Putamen (tissue), 1 donor: ENCODE results near the gene MAN1C1.
A peak's percentile ranks its signal among the peaks of the same experiment; 100 is the strongest.

Experiments used
- DNase-seq: peaks from one replicate; pipeline ENCODE4 v3.0.0-alpha.2; 2016; ENCODE audit warnings: low spot score

MAN1C1 gene

DNA sequence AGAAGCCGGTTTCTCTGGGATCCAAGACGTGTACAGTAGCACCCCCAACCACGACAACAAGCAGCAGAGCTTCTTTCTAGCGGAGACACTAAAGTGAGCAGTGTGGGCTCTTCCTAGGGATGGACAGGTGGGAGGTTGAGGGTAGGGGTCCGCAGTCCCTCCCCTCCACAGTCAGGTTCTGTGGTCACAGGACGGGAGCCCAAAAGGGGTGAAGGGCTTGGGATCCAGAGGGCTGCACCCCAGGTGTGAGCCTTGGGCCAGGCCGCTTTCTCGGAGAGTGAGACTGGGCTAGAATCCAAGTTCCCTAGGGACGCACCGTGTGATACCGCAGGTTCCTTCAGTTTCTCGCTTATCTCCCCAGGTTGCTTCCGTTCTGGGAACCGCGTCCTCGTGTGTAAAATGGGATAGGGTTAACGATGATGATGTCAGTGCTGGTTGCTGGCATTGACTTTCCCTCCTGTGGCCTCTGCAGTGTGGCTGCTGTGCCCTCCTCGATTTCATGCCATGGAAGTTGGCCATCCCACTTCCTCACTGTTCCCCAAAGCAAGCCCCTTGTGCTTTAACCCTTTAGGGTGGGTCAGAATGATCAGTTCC lies 166.1 kb downstream of the MAN1C1 start:
- no peak for DNase-seq

DNA sequence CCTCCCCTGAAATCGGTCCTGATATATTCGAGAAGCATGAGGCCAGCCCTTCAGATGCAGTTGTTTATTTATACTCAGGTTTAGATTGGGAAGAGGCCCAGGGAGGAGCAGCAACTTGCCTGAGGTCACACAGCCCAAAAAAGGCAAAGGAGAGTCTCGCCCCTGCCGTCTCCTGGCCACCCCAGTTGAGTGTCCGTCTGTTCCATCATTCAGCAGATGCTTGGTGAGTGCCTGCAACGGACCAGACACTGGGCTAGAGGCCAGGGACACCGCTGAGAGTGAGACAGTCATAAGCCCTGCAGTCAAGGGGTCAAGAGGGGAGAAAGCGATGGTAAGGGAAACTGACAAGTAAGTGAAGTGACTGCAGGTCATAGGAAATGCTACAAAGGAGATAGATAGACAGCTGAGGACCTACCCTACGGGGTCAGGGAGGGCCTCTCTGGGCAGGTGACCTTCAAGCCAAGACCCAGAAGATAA lies 168.0 kb downstream of the MAN1C1 start:
- no peak for DNase-seq

DNA sequence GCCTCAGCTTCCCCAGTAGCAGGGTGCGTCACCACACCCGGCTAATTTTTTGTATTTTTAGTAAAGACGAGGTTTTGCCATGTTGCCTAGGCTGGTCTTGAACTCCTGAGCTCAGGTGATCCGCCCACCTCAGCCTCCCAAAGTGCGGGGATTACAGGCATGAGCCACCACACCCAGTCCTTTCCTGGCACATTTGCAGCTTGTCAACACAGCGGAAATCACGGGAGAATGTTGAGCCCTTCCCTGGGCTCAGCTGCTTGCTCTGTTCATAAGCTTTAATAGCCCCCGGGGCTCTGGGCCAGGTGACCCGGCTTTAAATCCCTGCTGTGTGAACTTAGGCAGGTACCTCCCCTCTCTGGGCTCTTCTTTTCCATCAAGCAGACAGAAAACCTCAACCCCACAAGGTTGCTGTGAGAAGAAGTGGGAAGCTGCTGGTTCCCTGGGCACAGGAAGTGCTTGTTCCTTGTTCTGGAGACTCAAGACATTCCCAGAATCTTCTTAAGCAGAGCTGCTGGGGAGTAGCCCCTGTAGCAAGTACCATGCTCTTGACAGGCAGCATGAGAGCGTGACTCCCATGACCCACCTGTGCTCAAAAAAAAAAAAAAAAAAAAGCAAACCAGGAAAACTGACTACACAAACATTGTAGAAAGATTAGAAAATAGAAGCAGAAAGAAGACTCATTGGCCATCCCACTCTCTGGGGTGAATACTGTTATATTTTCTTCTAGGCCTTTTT lies 168.9 kb downstream of the MAN1C1 start:
- no peak for DNase-seq

DNA sequence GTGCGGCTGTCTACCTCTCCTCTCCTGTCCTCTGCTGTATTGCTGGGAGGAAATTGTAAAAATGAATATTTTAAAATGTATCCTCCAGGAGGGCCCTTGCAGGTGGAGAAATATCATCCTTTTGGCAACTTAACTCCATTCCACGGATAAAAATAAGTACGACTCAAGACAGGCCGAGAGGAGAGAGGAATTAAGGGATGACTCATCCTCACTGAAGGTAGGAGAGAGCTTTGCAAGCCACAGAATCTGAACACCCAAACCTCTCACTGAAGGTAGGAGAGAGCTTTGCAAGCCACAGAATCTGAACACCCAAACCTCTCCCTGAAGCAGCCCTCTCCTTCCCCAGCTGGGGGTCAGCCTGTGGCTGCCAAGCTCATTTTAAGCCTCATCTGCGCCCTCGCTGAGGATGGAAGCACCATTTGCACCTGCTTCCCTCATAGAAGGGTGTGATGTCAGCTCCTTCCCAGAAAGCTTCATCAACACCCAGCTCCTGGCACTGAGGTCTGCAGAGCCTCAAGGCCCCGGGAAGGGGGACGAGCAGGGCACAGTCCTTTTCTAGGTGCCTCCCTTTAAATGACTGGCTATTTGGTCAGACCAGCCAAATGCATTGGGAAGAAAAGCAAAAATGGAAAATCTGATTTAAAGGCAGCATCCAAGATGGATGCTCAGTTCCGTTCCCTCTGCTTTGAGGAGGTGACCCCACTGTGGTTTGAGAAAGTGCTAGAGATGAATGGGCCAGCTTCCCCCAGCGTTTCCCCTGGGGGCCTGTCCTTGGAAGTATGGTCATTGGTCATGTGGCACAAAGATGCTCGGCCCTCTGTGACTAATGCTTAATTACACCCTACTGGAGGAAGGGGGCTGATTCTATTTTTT lies 170.5 kb downstream of the MAN1C1 start:
- peak; percentile 58 for DNase-seq

DNA sequence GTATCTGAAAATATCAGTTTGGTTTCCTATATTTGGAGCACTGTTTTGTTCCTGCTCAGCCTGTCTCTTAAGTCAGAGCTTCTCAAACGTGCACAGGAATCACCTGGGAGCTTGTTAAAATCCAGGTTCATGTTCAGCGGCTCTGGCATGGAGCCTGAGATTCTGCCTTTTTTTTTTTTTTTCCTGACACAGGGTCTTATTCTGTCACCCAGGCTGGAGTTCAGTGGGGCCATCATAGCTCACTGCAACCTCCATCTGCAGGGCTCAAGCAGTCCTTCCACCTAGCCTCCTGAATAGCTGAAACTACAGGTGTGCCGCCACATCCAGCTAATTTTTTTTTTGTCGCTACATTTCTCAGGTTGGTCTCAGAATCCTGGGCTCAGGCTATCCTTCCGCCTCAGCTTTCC lies 171.2 kb downstream of the MAN1C1 start:
- DNase-seq, result peak; percentile 29

DNA sequence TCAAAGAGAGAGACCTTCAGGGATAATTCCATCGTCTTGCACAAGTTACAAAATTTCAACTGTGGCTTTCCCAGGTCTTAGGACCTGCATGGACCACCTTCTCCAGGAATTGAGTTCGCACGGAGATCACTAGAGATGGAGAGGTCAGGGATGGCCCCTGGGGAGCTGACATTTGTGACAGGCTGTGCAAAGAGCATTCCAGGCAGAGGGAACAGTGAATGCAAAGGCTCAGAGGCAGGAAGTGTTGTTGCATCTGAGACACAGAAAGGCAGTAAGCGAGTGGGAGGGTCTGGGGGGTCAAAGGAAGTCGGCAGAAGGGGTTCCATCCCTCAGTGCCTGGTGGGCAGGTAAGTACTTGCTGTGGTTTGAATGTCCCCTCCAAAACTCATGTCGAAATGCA lies 173.9 kb downstream of the MAN1C1 start:
- DNase-seq, result no peak

DNA sequence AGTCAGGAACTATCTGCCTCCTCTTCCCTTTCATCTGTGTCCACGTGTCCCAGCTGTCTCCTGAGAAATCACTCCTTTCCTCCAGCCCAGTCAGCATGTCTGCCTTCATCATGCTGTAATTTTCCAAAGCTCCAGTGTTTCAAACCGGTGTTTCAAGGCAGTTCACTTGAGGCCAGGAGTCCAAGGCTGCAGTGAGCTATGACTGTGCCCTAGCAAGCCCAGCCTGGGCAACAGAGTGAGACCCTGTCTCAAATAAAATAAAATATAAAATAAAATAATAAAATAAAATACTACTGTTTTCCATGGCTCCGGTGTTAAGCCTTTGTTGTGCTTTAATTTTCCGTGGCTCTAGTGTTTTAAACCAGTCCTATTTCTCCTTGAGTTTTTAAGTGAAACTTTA lies 175.5 kb downstream of the MAN1C1 start:
- no peak for DNase-seq

DNA sequence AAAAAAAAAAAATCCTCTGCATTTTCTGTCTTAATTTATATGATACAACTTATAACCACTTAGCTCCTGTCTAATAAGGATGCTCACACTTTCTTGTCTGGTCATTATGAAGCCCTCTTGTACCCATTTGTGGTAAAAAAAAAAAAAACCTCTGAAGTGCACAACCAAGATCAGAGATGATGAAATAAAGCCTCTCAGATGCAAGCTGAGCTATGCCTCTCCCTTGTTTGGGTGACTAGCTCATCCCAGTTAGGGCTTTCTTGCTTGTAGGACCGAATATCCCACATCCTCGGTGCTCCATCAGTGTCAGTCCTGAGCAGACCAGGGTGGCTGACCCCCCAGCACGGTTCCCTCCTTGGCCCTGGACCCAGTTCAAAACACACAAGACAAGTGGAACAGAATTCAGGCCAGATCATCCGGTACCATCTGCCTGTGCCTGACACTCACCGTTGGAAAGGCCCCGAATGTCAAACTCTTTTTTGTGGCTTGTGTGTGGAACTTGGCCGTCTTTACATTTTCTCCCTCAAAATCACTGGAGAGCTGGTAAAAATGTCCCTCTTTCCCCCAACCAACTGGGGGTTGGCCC lies 177.1 kb downstream of the MAN1C1 start:
- no peak for DNase-seq

DNA sequence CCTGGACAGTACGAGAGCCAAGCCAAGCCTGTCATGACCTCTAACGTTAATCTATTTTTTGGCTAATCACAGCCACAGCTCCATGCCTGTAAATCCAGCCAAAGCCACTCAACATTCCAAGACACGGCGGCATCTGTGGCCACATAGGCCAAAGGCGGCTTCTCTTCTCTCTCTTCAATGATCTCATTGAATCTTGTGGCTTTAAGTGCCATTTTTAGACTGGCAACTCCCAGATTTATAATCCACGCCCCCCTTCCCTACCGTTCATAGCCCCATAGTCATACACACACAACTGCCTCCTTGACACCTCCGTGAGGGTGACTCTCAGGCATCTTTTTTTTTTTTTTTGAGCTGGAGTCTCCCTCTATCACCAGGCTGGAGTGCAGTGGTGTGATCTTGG lies 177.7 kb downstream of the MAN1C1 start:
- DNase-seq, result no peak

DNA sequence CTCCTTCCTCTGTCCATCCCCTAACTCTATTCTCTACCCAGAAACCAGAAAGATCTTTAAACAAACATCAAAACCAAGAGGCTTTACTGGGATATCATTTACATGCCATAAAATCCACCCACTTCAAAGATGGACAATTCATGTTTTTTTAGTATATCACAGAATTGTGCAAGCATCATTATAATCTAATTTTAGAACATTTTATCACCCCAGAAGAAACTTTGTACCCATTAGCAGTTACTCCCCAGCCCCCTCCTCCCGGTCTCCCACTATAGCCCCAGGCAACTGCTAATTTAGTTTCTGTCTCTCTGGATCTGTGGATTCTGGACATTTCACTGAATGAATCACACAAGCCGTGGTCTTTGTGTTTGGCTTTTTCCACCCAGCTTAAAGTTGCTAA lies 178.6 kb downstream of the MAN1C1 start:
- no peak for DNase-seq

DNA sequence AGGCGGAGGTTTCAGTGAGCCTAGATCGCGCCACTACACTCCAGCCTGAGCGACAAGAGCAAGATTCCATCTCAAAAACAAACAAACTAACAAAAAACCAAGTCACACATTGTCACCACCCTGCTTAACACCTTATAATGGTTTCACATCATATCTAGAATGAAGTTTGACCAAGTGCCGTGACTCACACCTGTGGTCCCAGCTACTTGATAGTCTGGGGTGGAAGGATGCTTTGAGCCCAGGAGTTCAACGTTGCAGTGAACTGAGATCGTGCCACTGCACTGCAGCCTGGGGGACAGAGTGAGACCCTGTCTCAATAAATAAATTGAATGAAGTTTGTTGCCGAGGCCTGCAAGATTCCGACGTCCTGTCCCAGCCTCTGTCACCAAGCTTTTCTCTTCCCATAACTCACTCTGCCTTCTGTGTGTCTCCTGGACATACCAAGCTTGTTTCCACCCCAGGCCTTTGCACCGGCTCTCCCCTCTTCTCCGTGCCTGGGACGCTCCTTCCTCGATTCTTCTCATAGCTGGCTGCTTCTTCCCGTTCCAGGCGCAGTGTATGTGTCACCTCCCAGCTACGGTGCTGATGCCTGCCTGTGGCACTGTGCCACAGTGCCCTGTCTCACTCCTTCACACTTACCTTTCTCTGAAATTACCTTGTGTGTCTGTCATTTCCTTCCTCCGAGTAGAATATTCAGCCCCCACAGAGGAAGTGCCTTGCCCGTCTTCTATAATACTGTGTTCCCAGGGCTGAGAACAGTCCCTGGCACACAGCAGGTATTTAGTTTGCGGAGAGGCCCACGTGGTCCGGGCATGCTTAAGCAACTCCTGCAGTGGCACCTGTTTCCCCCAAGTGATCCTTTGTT lies 179.6 kb downstream of the MAN1C1 start:
- peak; percentile 50 for DNase-seq

DNA sequence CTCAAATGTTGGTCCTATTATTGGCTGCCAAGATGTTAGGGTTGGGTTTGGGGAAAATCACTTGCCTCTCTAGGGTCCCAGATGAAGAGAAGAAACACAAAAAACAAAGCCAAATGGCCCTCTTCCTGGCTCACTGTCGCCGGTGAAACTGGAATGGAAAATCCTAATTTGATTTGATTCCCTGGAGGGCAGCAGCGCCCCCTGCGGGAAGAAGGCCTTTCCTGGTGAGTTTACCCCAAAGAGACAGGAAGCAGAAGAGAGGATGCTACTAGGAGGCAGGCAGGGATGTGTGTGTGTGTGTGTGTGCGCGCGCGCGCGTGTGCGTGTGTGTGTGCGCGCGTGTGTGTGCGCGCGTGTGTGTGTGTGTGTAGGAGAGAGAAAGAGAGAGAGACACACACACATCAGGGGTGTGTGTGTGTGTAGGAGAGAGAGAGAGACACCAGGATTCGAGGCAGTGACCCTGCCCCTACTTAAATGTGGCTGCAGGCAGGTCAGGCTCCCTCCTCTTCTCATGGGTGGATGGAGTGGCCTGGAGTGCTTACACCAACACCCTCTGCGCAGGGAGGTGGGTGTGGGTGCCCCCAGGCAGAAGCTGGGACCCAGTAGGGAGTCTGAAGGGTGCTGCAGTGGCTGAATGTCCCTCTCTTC lies 180.3 kb downstream of the MAN1C1 start:
- peak; percentile 75 for DNase-seq

DNA sequence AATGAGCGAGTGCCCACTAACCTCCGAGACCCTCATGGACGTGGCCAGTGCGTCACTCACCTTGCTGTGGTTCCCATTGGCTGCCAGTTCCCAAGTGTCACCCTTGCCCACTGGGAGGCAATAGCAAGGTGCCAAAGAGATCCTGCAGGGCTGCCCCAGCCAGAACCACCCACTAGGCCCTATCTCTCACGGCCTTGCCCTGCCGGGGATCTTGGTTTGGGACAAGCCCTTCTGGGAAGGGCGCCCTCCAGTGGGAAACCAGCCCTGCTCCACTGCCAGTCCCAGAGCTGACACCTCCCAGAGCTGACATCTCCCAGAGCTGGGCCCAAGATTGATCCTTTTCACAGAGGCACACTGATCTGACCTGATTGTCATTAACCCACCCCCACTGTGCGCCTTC lies 181.3 kb downstream of the MAN1C1 start:
- DNase-seq, result no peak

DNA sequence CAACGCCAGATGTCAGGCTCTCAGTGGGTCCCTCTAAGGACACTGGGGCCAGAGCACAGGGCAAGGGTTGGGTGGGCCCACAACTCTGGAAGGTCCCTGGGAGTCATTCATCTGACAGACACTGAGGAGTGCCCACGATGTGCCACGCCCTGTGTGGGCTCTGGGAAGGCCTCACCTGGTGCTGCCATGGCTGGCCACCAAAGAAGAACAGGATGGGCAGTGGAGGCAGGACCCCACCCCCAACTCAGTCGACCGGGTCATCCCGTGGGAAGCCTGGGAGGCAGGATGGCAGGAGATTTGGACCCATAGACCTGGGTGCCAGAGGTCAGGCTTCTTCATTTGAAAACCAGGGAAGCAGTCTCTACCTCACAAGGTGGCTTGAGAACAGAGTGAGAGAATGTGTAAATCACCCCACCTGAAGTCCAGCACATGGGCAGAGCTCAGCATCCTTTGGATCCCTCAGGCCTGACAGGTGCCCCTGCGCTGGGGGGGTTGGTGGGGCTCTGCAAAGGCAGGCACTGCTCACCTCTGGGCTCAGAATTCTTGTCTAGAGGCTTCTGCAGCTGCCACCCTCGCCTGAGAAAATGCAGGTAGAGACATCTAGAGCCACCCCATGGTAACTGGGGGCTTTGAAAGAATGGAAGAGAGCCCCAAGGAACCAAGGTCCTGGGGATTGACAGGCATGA lies 182.2 kb downstream of the MAN1C1 start:
- no peak for DNase-seq

DNA sequence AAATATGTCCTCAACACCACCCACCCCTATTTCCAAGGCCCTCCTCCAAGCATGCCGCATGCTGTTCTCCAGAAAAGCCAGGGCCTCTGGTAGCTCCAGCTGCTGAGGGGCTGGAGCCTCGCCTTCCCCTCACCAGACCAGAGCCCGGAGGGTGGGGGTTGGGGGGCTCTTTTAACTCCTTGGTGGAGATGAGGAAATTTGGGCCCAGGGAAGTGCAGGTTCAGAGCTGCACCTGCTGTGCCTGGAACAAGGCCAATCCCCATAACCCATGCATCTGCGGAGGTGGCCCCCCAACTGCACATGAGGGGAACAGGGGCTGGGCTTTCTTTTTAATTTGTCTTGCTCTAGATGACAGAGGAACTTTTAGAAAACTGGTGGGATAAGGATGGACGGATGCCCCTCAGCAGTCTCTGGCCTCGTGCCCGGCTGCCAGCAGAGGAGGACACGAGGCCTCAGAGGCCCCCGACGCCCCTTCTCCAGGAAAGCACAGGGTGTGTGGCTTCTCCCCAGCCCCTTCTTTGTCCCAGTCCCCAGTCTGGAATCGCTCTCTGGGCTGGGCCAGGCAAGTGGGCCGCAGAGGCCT lies 182.9 kb downstream of the MAN1C1 start:
- no peak for DNase-seq

DNA sequence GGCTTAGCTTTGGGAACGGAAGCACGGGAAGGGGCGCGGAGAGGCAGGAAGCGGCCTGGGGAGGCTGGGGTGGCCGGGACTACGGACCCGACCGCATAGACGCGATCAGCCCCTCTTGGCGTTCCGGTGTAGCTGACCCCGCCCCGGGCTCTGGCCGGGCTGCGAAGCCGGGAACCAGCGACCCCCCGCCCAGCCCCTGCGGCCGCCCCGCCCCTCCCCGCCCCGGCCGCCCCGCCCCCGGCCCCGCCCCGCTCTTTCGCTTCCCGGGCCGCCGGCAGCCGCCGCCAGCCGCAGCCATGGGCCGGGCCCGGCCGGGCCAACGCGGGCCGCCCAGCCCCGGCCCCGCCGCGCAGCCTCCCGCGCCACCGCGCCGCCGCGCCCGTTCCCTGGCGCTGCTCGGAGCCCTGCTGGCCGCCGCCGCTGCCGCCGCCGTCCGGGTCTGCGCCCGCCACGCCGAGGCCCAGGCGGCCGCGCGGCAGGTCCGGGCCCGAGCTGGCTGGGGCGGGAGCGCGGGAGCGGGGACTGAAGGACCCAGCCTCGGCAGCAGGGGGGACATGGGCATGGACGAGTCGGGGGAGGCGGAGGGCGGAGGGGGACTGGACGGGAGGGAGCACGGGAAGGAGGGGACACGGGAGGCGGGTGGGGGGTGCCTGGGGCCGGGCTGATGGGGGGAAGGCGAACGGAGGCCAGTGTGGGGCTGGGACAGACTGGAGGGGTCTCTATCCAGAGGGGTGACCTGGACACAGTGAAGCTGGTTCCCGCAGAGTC lies 183.5 kb downstream of the MAN1C1 start, which contains the start of gene SELENON:
TSS of gene SELENON (plus strand) at position 259 of the 768 bp plus-strand sequence. CDS start at position 297, 38 bp downstream.
- no peak for DNase-seq

DNA sequence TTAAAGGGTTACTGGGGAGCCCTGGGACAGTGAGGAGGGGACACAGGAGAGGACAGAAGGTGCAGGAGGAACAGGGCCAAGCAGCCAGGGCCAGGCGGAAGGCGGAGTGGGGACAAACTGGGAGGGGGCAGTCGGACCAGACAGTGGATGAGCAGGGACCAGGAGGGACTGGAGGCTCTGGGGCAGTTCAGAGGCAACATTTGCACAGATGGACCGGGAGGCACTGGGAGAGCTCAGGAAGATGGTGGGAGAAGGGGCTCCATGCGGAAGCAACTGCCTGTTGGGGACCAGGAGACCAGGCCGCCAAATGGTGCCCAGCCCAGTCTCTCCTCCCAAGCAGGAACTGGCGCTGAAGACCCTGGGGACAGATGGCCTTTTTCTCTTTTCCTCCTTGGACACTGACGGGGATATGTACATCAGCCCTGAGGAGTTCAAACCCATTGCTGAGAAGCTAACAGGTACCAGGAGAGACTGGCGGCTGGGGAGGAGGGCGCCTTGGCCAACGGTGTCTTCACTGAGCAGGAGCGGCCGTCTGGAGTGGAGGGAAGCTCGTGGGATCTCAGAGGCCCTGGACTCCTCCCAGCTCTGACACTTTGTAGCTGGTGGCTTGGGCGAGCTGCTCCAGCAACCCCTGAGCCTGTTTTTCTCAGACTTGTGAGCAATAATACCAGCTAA lies 184.2 kb downstream of the MAN1C1 start:
- no peak for DNase-seq

DNA sequence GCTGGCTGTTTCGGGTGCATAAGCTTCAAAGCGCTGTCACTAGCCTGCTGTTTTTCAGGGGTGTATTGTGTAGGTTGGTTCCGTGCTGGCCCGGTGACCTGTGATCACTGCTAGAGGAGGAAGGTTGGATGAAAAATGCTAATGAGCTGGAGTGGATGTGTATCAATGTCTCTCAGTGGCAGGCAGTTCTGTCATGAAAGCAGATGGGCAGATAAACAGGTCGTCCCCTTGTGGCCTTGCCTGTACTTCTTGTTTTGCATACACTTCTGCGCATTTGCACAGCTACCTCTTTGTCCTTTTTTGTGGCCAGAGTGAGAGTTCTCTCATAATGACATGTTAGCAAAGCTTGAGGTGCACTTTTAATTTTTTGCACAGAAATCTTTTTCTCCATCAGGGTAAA lies 186.3 kb downstream of the MAN1C1 start:
- DNase-seq, result no peak
